Spinal cord (tissue), 10 donors: ENCODE measurements around the gene TNNT3. TPM values are rescaled to one million over a fixed set of nuclear protein-coding genes. Genes with fewer than 3 reads are reported as not detected.
A peak's percentile ranks its signal among the peaks of the same experiment; 100 is the strongest.
"Not testable (repeated sequence)": the region's sequence is repeated elsewhere in the genome, so short reads cannot be mapped to it uniquely, and the experiment has no call there.

ENCODE experiments used
- DNase-seq, 6 donors: peaks; one replicate each; pipeline versions ENCODE4 v3.0.0 to v3.0.0-alpha.2; 2013 to 2015; ENCODE audit warnings: low spot score in 6 of 6, low read depth in 4 of 6
- H3K27ac ChIP-seq: one replicate; pipeline ENCODE4 v1.5.1; 2013; ENCODE audit warnings: low read depth, low read length, control low read depth
- H3K27me3 ChIP-seq: one replicate; pipeline ENCODE4 v1.6.1; 2013; ENCODE audit warnings: low read length; ENCODE audit not compliant: control insufficient read depth, insufficient read depth
- H3K36me3 ChIP-seq: one replicate; pipeline ENCODE4 v1.6.1; 2013; ENCODE audit warnings: low read length; ENCODE audit not compliant: control insufficient read depth, insufficient read depth
- H3K4me1 ChIP-seq: one replicate; pipeline ENCODE4 v1.6.1; 2013; ENCODE audit warnings: low read length; ENCODE audit not compliant: control insufficient read depth, insufficient read depth
- H3K4me3 ChIP-seq: one replicate; pipeline ENCODE4 v1.5.1; 2013; ENCODE audit warnings: low read depth, low read length, control low read depth
- H3K9me3 ChIP-seq: one replicate; pipeline ENCODE4 v1.6.1; 2013; ENCODE audit warnings: low read length; ENCODE audit not compliant: control insufficient read depth, insufficient read depth
- WGBS: methylation state at CpG from one replicate; pipeline ENCODE4 v1.1.5; 2013; ENCODE audit warnings: missing lambda C conversion rate; ENCODE audit not compliant: insufficient coverage; 5-methylcytosine and 5-hydroxymethylcytosine counted together
- polyA plus RNA-seq, 2 donors: library from polyadenylated mRNA; unstranded; fragments of 120-200 nt; gene quantifications; one replicate each; pipeline ENCODE4 v1.2.1, GENCODE V29; 2013; ENCODE audit not compliant: insufficient read length in 2 of 2
- total RNA-seq, 2 donors: library from RNA; depleted of rRNA in 1 of 2; stranded (reverse); fragments of 120-200 nt in 1 of 2; fragments of >200 nt in 1 of 2; gene quantifications; one replicate each; pipeline versions ENCODE4 v1.2.3 to v1.2.4, GENCODE V29; 2013 to 2014
- donor health status: healthy.

Gene TNNT3
- total and polyA plus RNA-seq, 4 donors, result 2.8 to 14.8 (median 8.0) TPM

GRCh38 chr11:1875093-1875850 is 44.2 kb upstream of the TNNT3 start:
- WGBS, result 80% methylated on average over 25 of the region's 28 CpGs
- Histone ChIP-seq H3K9me3 (no peaks in the 10 kb centered on the region), H3K4me1 (peaks cover 34% of the 10 kb centered on the region), H3K27me3 (peaks cover 10% of the 10 kb centered on the region), H3K36me3 (no peaks in the 10 kb centered on the region), H3K27ac (no peak overlapping the region), H3K4me3 (no peak overlapping the region)
- DNase-seq, result no peak

GRCh38 chr11:1875851-1876301 is 43.6 kb upstream of the TNNT3 start:
- 82% methylated on average over 12 of the region's 13 CpGs for WGBS
- not testable (repeated sequence) for DNase-seq

GRCh38 chr11:1876361-1877063 is 43.0 kb upstream of the TNNT3 start:
- no peaks in the 10 kb centered on the region for H3K27me3 ChIP-seq
- H3K4me3 ChIP-seq, result no peak overlapping the region
- H3K36me3 ChIP-seq, result no peaks in the 10 kb centered on the region
- peak overlapping the region; percentile 72 for H3K27ac ChIP-seq
- peaks cover 33% of the 10 kb centered on the region for H3K4me1 ChIP-seq
- 49% methylated on average over 22 of the region's 26 CpGs for WGBS
- peak in 1 of 6 donors; percentile 43 for DNase-seq
- no peaks in the 10 kb centered on the region for H3K9me3 ChIP-seq

More at GRCh38 chr11:1875851-1876301, 43.6 kb upstream of the TNNT3 start:
- not testable (repeated sequence) for H3K4me3 ChIP-seq, H3K36me3 ChIP-seq, H3K27me3 ChIP-seq, H3K9me3 ChIP-seq
- Histone ChIP-seq H3K27ac (peak overlapping the region; percentile 72), H3K4me1 (peaks cover 35% of the 10 kb centered on the region)

- WGBS, result 66% methylated on average over 28 of the region's 33 CpGs
- no peaks in the 10 kb centered on the region for H3K36me3 ChIP-seq
- peaks cover 42% of the 10 kb centered on the region for H3K4me1 ChIP-seq
- peak overlapping the region; percentile 47 for H3K27ac ChIP-seq
- no peak overlapping the region for H3K4me3 ChIP-seq
- H3K27me3 ChIP-seq, result no peaks in the 10 kb centered on the region
- no peaks in the 10 kb centered on the region for H3K9me3 ChIP-seq
- DNase-seq, result no peak
These were observed 42.0 kb upstream of the TNNT3 start for GRCh38 chr11:1877211-1878136.

- Histone ChIP-seq H3K27me3 (no peaks in the 10 kb centered on the region), H3K36me3 (no peaks in the 10 kb centered on the region), H3K4me1 (peaks cover 41% of the 10 kb centered on the region), H3K9me3 (no peaks in the 10 kb centered on the region), H3K27ac (peak overlapping the region; percentile 29), H3K4me3 (no peak overlapping the region)
- WGBS, result 86% methylated on average over 27 of the region's 30 CpGs
- DNase-seq, result no peak
These were observed 41.1 kb upstream of the TNNT3 start for GRCh38 chr11:1878137-1879031.

GRCh38 chr11:1879342-1879940 is 40.1 kb upstream of the TNNT3 start:
- no peak for DNase-seq
- Histone ChIP-seq H3K4me1 (peaks cover 41% of the 10 kb centered on the region), H3K36me3 (no peaks in the 10 kb centered on the region), H3K4me3 (no peak overlapping the region), H3K27ac (peak overlapping the region; percentile 79), H3K27me3 (no peaks in the 10 kb centered on the region), H3K9me3 (no peaks in the 10 kb centered on the region)
- WGBS, result 93% methylated on average over 9 of the region's 13 CpGs

- Histone ChIP-seq H3K27ac (peak overlapping the region; percentile 79), H3K27me3 (no peaks in the 10 kb centered on the region), H3K9me3 (no peaks in the 10 kb centered on the region), H3K4me3 (no peak overlapping the region), H3K4me1 (peaks cover 41% of the 10 kb centered on the region), H3K36me3 (no peaks in the 10 kb centered on the region)
- DNase-seq, result peak in 1 of 6 donors; percentile 33
- 84% methylated on average over 32 of the region's 32 CpGs for WGBS
These were observed 39.4 kb upstream of the TNNT3 start for GRCh38 chr11:1879941-1880720.

GRCh38 chr11:1880746-1881441 is 38.6 kb upstream of the TNNT3 start:
- peak overlapping the region; percentile 79 for H3K27ac ChIP-seq
- no peaks in the 10 kb centered on the region for H3K36me3 ChIP-seq
- H3K27me3 ChIP-seq, result no peaks in the 10 kb centered on the region
- H3K9me3 ChIP-seq, result no peaks in the 10 kb centered on the region
- 86% methylated on average over 8 of the region's 9 CpGs for WGBS
- no peak overlapping the region for H3K4me3 ChIP-seq
- H3K4me1 ChIP-seq, result peaks cover 41% of the 10 kb centered on the region
- DNase-seq, result no peak
